ENCODE measurements around the gene MBNL1.

The MBNL1 gene

GRCh38 chr3:152448091-152448490 lies 179.4 kb downstream of the MBNL1 start:
- no peak for DNase-seq (ENCODE audit: low spot score)

GRCh38 chr3:152452318-152452717 lies 183.6 kb downstream of the MBNL1 start:
- no peak for DNase-seq (ENCODE audit: low spot score)

GRCh38 chr3:152454076-152454875 lies 185.5 kb downstream of the MBNL1 start:
- DNase-seq (ENCODE audit: low spot score): peak; percentile 27

- no peak for DNase-seq (ENCODE audit: low spot score)
Observed at GRCh38 chr3:152455989-152456388, 187.3 kb downstream of the MBNL1 start.

GRCh38 chr3:152457500-152458375 lies 189.0 kb downstream of the MBNL1 start:
- DNase-seq (ENCODE audit: low spot score): no peak

- DNase-seq (ENCODE audit: low spot score): no peak
Observed at GRCh38 chr3:152458376-152459117, 189.8 kb downstream of the MBNL1 start.

GRCh38 chr3:152459118-152459515 lies 190.4 kb downstream of the MBNL1 start:
- DNase-seq (ENCODE audit: low spot score): no peak

- DNase-seq (ENCODE audit: low spot score): no peak
Observed at GRCh38 chr3:152459572-152459971, 190.8 kb downstream of the MBNL1 start.

GRCh38 chr3:152460936-152461335 lies 192.2 kb downstream of the MBNL1 start:
- no peak for DNase-seq (ENCODE audit: low spot score)

- DNase-seq (ENCODE audit: low spot score): no peak
Observed at GRCh38 chr3:152461460-152461859, 192.7 kb downstream of the MBNL1 start.

GRCh38 chr3:152466784-152467183 lies 198.1 kb downstream of the MBNL1 start:
- no peak for DNase-seq (ENCODE audit: low spot score)

- no peak for DNase-seq (ENCODE audit: low spot score)
Observed at GRCh38 chr3:152469248-152470025, 200.7 kb downstream of the MBNL1 start.

GRCh38 chr3:152470095-152470494 lies 201.4 kb downstream of the MBNL1 start:
- no peak for DNase-seq (ENCODE audit: low spot score)

GRCh38 chr3:152470893-152471292 lies 202.2 kb downstream of the MBNL1 start:
- DNase-seq (ENCODE audit: low spot score): no peak

GRCh38 chr3:152471814-152472671 lies 203.3 kb downstream of the MBNL1 start:
- DNase-seq (ENCODE audit: low spot score): peak; percentile 55

- DNase-seq (ENCODE audit: low spot score): no peak
Observed at GRCh38 chr3:152472672-152472954, 203.9 kb downstream of the MBNL1 start.

- peak; percentile 43 for DNase-seq (ENCODE audit: low spot score)
Observed at GRCh38 chr3:152474585-152474984, 205.9 kb downstream of the MBNL1 start.

- DNase-seq (ENCODE audit: low spot score): no peak
Observed at GRCh38 chr3:152477422-152477821, 208.7 kb downstream of the MBNL1 start.

- no peak for DNase-seq (ENCODE audit: low spot score)
Observed at GRCh38 chr3:152480282-152480953, 211.7 kb downstream of the MBNL1 start.

- no peak for DNase-seq (ENCODE audit: low spot score)
Observed at GRCh38 chr3:152486364-152486763, 217.6 kb downstream of the MBNL1 start.

All from D341Med (cell line).